IPS DF 19.7 (cell line): ENCODE measurements around the gene SMAD6.

Experiments
- DNase-seq: peaks from one replicate; pipeline ENCODE4 v3.0.0-alpha.2; 2013; ENCODE audit warnings: low read depth, low spot score

SMAD6 gene

DNA sequence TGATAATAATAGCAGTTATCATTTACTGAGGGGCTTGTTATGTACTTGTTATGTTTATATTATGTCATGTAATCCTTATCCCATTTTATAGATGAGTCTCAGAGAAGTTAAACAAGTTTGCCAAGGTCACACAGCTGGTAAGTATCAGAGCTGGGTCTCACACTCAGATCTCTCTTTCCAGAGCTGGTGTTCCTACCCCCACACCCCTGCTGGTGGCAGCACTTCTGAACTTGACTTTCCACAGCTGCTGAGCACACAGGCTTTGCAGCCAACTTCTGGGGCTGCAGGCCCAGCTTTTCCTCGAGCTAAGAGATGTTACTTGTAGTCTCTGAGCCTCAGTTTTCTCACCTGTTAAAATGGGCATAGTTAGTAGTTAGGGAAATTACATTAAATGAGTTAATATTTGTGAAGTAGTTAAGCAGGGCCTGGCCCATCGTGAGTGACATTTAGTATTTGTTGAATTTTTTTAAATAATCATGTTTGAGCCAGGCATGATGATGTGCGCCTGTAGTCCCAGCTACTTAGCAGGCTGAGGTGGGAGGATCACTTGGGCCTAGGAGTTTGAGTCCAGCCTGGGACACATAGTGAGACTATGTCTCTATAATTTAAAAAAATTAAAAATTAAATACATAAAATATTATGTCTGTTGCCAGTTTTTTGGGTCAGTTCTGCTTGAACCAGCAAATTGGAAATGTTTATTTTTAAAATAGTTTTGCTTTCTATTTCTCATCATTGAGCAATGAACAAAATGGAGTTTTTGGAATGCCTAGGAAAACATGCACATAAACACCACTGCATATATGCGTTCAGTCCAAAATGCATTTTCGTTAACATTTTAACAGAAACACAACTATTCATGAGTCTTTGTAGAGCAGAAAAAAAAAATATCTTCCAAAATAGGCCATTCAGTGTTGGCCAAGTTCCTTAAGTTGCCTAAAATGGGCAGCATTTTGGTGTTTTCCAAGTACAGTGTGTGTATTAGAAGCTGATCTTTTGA, 87.3 kb downstream of the SMAD6 start:
- peak; percentile 54 for DNase-seq

DNA sequence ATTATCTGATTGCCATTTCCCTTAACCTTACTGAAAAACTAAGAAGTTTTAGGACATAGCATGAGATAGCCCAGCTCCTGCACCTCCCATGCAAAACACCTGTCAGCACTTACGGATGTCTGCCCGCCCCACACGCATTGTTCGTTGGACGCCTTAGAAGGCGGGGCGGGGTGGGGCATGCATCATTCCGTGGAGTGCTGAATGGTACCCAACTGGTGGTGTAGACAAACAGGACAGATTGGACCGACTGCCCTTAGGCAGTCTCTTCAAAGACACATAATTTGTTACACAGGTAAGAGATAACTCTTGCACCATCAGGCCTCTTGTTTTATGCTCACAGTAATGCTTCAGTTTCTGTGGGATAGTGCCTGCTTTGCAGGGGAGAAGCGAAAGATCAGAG, 93.8 kb downstream of the SMAD6 start:
- no peak for DNase-seq

DNA sequence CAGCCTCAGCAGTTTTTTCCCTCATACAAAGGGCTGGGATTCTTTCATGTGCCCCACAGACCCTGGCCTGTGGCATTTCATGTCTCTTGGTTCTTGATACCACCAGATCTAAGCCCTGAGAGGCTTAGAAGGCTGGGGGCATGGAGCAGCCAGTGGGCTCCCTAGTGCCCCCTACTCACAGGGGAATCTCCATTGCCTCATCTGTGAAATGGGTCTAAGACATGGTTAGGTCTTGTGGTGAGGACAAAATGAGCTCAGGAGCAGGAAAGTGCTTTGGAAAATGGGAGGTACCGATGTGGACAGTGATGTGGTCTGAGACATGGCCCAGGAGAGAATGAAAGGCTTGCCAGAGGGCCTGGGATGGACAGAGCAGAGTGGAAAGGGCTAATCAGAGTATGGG, 94.3 kb downstream of the SMAD6 start:
- no peak for DNase-seq

DNA sequence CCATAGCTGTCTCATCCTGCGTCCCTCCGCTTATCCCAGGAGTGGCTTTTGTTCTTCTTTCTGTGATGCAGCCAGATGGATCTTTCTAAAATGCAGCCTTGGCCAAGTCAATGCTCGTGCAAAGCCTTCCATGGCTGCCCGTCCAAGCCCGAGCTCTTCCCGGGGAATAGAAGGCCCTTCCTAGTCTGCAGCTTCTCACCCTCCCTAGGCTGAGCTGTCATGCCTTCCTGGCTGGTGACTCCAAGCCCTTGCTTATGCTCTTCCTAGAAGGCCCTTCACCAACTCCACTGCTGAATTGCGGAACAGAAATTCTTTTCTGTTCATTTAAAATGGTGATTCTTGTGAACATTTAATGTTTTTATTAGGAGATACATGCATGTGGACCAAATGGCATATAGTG, 95.9 kb downstream of the SMAD6 start:
- DNase-seq: no peak

DNA sequence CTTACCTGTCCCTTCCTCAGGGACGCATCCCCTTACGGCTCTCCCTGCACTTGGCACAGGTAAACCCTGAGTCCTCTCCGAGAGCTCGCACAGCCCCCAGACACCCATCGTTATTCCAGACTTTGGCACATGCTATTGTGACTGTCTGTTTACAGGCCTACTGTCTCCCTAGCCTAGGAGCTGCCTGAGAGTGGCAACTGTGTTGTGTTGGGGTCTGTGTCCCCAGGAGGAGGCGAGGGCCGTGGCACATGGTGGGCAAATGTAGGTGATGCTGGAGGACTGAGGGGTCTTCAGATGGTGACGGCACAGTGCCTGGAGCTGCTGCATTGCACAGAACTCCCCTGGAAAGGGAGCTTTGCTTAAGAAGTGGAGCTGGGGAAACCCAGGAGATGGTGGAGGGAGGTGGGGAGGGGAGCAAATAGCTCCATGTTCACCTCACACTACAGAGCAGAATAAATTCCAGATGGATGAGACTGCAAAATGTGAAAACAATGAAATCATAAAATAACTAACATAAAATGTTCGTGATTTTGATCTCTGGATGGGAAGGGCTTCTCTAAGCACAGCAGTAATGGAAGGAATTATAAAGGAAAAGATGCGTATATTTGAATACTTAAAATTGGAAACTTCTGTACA, 96.5 kb downstream of the SMAD6 start:
- no peak for DNase-seq

DNA sequence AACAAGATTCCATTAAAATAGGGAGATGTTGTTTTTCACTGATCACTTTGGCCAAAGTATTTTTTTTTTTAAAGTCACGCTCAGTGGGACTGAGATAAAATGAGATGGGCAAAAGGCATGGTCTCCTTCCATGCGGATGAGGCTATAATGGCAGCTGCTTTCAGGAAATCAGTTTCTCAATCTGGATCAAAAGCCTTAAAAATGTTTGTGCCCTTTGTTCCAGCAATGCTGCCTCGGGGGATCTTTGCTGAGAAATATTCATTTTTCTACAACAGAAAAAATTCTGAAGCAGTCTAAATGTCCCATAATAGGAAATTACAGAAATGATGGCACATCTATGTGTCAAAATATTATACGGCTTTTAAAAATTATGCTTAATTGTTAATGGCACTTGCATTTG, 97.2 kb downstream of the SMAD6 start:
- no peak for DNase-seq

DNA sequence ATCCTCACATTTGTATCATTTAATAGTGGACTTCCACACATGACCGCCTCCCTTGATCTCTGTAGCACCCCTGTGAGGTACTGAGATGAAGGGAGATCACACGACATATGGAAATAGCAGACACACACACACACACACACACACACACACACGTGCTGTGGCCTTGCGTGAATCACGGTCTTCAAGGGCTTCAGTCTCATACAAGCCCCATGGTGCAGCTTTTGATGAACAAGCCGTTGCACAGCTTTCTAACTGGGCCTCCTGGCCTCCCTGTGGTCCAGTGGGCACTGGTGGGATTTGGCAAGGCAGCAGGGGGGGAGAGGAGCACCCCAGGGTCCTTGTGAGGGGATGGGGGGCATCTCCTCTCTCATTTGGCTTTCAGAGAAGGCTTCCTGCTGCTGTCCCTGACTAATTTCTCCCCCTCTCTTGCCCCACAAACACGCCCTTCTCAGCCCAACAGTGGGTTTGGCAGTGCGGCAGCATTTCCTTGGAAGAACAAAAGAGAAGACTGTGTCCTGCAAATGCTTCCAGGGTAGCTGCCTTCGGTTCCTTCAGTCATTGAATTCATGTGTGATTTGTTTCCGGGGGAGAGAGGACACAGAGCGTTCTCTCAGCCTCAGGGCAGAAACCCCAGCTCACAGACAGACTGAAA, 98.7 kb downstream of the SMAD6 start:
- no peak for DNase-seq

DNA sequence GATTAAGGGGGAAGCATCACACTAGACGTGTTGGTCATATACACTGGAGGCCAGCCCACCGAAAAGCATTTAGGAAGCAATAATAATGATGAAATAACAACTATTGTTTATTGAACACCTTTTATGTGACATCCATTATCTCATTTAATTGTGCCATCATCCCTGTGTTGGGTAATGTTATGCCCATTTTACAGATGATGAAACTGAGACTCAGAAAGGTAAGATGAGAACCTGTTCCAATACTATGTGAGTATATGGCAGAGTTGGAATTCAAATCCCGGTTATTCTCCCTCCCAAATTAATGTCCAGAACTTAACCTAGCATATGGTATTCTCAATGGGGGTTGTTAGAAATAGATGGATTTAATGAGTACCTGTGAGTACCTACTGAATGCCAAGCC, 99.2 kb downstream of the SMAD6 start:
- DNase-seq: no peak

DNA sequence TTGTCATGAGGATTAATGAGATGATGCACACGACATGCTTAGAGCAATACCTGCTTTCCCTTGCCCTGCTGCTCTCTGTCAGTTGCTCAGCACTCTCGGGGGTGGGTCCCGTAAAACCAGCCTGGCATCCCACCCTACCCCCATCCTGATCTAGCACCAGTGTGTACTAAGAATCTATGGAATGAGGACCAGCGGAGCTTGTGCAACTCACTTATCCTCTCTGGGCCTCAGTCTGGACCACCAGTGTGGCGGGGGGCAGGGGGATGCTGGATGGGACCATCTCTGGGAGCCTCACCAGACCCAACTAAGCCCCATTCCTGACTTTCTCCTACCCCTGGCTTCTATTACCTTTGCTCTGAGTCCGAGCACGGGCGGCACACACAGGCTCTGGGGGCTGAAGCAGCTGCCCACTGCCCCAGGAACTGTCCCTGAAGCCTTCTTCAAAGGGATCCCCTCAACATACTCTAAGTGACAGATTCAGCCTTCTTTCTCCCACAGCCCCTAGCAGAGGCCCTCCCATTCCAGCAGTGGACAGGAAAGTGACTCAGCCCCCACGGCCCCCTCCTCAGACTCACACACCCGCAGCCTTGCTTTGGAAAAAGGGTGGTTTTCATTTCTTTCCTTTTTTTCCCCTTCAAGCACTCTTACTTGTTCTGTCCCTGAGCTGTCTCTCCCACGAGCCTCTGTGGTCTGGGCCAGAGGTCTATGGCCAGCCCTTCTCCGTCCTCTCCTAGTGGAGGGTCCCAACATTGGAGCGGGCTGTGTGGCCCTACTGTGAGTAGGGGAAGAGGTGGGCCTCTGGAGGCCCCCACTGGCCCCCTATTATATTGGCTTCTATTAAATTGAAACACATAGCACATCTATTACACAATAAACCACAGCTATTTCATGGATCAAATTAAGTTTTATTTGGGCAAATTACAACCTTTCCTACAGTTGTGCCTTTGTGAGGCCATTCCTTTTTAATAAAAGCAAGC, 100.3 kb downstream of the SMAD6 start:
- no peak for DNase-seq

DNA sequence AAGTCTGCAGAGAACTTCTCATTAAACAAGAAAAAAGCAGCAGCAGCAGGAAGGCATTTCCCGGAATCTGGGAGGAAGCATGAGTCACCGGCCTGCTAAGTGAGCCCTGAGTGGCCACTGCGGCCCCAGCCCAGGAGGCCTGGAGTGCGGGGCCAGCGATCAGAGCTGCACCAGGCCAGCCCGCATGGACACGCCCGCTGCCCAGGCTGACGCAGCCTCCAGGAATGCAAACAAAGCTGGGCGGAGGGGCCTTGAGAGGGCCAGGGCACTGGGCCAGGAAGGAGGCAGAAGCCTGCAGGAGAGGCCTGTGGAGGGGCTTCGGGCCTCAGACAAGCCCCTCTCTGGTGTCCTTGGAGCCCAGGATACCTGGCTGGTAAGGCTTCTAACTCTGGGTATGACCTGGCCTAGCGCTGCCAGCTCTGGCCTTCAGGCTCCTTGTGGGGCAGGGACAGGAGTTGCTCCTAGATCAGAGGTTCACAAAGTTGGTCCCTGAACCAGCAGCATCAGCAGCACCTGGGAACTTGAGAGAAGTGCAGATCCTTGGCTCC, 101.2 kb downstream of the SMAD6 start:
- DNase-seq: peak; percentile 25

DNA sequence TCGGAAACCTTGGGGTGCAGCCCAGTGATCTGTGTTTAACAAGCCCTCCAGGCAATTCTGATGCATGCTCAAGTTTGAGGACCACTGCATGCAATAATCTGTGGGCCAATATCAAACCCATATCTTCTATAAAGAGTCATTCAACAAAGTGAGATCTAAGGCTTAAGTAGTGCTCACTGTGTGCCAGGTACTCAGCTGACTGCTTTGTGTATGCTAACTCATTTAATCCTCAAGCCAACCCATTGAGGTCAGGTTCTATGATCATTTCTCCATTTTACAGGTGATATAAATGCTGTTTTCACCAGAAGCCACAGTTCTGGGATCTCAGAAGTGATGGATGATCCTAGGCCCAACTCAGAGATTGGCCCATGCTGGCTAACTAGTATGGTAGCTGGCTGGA, 101.7 kb downstream of the SMAD6 start:
- no peak for DNase-seq

DNA sequence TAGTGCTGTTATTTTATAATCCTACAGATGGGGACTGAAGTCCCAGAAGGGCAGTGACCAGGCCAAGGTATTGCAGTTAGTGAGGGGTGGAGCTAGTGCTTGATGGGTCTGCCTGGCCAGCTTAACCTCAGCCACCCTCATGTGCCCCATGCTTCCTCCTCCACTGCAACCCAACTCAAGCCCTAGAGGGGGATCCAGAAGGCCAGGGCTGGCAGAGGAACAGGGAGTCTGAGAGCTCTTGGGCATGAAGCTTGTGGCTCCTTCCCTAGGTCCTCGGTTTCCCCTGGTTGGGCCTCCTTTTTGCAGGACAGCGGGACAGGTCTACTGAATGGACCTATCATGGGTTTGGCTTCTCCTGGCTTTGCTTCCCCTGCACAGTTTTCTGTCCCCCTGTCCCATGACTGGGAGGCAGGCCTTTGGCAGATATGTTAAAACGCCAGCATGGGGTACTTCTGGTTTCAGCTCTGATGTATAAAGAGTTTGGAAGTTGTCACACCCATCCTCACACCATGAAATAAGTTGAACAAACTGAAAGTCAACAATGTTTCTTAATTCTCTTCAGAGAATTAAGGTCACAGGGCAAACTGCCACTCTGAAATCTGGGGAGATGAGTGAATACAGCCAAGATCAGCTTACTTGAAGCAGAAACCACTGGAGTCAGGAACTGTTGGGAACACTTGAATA, 103.3 kb downstream of the SMAD6 start:
- DNase-seq: no peak

DNA sequence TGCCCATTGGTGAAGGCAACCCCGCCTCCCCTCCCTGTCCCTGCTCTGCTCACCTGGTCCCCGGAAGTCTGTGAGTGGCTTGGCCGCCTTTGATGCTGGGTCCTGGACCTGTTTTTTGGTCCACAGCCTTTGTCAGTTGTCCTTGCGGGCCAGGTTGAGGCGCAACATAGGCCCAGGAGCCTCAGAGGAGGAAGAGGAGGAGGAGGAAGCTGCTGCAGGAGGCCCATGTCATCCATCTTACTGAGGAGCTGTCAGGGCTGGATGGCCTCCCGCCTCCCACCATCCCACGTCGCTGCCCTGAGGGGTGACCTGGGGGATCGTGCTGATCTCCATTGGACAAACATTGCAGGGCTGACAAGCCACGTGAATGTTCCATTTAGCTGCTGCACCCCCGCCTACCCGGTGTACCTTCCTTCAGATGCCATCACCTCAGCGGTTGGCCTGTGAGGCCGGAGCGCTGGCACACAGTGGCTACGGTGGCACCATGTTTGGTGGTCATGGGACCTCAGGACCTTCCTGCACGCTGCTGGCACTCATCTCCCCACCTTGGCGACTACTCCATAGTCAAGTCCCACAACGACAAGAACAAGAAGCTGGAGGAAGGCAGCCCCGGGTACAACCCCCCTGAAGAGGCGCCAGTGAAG, 106.3 kb downstream of the SMAD6 start:
- no peak for DNase-seq

DNA sequence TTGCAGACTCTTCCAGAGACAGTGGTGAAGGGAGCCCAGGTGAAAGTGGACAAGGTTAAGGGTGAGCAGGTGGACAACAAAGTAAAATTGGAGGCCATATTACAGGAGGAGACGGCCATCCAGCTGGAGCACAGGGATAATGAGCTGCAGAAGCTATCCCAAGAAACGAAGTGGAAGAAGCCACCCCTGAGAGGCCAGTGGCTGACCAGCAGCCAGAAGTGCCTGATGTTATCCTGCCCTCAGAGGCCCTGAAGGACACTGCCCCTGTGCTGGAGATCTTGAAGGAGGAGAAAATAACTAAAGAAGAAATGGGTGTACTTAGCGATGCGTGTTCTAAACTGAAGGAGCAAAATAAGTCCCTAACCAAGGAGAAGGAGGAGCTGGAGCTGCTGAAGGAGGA, 107.6 kb downstream of the SMAD6 start:
- no peak for DNase-seq

DNA sequence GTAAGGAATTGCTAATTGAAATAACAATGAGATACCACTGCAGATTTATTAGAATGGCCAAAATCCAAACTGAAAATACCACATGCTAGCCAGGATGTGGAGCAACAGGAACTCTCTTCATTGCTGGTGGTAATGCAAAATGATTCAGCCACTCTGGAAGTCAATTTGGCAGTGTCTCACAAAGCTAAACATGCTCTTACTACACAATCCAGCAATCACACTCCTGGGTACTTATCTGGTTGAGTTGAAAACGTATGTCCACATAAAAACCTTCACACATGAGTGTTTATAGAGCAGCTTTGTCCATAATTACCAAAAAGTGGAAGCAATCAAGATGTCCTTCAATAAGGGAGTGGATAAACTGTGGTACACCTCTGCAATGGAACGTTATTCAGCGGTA, 113.3 kb downstream of the SMAD6 start:
- DNase-seq: no peak

DNA sequence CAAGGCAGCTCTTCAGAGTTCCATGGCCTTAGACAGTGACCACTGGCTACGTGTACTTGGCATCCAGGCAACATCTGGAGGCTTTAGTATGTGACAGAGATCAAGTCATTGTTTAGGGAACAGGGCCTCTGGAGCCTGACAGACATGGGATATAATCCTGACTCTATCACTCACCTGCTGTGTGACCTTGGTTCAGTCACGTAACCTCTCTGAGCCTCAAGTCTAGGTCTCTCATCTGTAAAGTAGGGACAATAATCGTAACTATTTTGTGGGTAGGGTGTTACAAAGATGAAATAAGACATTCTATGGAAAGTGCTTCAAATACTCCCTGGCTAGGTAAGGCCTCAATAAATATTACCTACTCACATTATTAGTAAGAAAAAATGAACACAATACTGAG, 114.2 kb downstream of the SMAD6 start:
- no peak for DNase-seq

DNA sequence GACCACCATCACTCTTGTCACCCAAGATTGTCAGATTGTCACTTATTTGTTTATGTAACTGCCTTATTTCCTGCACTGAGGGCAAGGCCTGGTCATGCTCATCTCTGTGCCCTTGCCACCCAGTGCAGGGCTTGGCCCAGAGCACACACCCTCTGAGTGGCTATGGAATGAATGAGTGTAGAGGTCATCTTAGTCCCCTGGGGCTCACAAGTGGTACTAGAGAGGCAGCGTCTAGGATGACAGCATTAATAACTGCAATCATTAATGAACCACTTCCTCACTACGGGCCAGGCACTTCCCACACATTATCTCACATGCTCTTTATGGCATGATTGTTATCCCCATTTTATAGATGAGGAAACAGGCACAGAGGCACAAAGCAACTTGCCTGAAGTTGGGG, 117.0 kb downstream of the SMAD6 start:
- DNase-seq: no peak

DNA sequence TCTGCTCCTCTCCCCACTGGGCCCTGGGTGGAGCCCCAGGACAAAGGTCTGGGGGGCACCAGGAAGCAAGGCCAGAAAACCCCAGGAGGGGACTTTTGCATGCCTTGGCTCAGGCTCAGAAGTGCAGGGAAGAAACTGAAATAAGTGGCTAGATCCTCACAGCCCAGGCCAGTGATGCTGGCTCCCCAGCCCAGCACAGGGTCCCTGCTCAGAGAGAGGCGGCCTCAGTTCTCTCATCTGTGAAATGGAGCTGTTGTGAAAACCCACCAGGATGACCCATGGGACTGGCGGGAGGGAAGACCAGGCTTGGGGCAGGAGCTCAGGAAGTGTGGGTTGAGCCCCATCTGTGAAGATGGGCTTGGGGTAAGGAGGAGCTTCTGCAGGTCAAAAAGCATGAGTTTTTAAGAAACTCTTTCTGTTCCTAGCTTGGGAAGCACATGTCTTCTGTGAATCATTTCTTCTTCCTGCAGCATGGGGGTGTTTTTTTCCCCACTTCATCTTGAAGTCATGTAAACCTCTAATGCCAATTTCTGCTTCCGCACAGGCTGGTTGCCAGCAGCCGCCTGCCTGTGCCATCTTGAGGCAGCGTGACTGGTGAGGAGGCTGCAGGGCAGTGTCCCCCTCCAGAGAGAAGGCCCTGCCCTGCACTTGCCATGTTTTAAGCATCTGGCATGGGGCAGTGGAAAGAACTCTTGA, 118.6 kb downstream of the SMAD6 start:
- no peak for DNase-seq

DNA sequence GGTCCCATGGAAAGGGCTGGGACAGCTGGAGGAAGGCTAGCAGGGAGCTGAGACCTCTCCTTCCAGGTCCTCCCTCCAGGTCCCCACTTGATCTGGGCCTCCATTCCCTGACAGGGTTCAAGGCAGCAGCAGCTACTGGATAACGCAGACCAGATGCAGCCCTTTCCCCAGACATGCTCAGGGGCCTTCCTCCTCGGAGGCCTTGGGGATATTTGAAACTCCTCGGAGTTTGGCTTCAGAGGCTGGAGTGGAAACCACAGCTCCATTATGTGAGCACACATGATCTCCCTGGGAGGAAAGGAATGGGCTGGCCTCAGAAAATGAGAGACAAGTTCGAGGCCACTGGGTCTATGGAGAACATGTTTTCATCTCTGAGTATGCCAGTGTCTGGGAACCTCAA, 119.3 kb downstream of the SMAD6 start:
- DNase-seq: no peak
